ENCODE data around the gene STXBP5.

The STXBP5 gene

DNA sequence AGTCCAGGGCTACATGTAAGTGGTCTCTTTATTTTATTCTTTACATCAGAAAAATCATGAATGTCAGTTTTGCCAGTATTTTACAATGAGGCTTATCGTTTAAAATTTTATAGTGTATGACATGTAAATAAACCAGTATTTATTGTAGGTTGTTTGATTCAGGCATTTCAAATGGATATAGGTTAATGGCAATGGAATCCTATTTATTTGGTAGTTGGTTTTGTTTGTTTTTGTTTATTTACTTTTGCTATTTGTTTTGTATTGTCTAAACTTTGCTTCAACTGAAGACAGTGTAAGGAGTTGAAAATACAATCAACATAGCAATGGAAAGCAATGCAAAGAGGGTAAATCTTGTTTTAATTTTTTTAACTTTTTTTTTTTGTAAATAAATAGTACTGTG is 185.2 kb downstream of the STXBP5 start:
- no peak for DNase-seq

GRCh38 chr6:147390909-147391536 is 186.8 kb downstream of the STXBP5 start:
- no peak for DNase-seq

- no peak for DNase-seq
These were observed 188.9 kb downstream of the STXBP5 start for GRCh38 chr6:147392917-147393625.

- DNase-seq = no peak
These were observed 190.9 kb downstream of the STXBP5 start for GRCh38 chr6:147395158-147395557.

DNA sequence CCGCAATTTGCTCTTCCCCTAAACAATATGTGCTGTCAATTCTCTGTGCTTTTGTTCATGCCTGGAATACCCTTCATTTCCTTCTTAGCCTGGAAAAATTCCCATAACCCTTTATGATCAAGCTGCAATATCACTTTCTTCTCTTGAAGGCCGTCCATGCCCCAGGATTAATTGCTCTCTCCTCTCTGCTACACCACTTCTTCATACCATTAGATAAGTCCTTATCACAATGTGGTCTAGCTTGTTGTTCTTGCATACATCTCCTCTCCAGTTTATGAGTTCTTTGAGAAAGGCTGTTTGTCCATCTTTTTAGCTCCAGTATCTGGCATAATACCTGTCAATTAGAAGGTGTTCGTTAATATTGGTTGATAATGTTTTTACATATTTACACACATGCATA is 193.1 kb downstream of the STXBP5 start:
- no peak for DNase-seq

DNA sequence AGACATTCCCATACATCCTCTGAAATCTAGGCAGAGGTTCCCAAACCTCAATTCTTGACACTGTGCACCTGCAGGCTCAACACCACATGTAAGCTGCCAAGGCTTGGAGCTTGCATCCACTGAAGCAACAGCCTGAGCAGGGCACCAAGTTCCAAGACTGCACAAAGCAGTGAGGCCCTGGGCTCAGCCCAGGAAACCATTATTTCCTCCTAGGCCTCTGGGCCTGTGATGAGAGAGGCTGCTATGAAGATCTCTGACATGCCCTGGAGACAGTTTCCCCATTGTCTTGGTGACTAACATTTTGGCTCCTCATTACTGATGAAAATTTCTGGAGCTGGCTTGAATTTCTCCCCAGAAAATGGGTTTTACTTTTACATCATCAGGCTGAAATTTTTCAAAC is 196.8 kb downstream of the STXBP5 start:
- DNase-seq = no peak

GRCh38 chr6:147401779-147402178 is 197.6 kb downstream of the STXBP5 start:
- DNase-seq = no peak

DNA sequence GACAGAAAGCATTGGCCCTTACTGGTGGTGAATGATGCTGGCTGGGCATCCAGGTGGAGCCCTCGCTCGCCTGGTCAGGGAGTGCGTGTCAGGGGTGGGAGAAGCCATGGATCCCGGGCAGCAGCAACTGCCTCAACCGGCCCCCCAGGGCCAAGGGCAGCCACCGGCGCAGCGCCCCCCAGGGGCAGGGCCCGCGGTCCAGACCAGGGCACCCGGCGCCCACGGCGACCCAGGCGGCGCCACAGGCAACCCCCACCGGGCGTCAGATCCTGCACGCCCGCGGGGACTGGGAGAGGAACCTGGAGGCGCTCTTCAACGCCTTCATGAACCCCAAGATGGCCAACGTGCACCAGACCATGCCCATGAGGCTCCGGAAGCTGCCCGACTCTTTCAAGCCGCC is 202.6 kb downstream of the STXBP5 start:
- DNase-seq = no peak

- DNase-seq = no peak
These were observed 203.4 kb downstream of the STXBP5 start for GRCh38 chr6:147407571-147407970.

DNA sequence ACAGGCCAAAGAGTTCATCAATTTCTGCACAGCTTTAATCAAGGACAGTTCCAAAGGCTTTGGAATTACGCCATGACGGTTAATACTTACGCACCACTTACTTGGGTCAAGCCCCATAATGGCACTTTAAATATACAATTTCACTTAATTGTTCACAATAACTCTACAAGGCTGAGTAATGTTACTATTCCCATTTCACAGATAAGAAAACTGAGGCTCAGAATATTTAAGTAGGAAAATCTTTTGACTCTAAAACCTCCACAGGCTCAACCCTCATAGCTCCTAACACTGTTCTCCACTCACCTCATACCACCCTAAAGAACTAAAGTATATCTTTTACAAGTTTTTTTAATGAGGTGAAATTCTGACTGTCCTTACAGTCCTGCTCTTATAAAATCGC is 212.4 kb downstream of the STXBP5 start:
- DNase-seq = no peak

GRCh38 chr6:147417954-147418353 is 213.7 kb downstream of the STXBP5 start:
- no peak for DNase-seq

DNA sequence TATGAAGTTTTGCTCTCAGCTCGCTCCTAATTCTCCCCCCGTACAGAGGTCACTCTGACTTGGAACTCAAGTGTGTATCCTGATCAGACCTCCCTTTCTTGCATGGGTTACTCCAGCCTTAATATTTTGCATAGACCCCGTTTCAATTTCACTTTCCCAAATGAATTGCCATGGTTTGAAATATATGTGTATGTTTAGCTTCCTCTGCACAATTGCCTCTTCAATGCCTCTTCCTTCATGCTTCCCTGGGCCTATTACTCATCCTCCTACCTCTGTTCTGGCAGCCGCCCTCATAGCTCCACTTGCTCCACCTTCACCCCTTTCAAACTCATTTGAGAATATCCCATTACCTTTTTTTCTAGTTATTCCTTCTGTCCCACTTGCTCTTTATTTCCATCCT is 214.3 kb downstream of the STXBP5 start:
- no peak for DNase-seq

GRCh38 chr6:147421903-147422302 is 217.7 kb downstream of the STXBP5 start:
- no peak for DNase-seq

DNA sequence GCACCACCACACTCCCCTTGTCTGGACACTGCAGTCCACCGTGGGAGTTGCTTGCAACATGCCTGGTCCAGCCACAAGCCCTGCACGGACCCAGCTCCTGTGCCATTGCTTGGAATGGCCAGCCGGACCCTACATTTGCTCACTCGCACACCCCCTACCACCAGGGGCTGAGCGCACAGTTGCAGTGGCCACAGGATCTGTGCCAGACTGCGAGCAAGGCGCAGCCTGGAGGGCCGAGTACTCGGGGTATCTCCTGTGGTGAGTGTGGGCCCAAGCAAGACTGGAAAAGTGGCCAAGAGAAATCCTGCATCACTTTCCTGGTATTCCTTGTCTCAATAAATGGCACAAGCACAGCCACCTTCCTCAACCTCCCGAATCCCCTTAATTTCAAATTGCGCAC is 218.9 kb downstream of the STXBP5 start:
- no peak for DNase-seq

GRCh38 chr6:147429794-147430193 is 225.6 kb downstream of the STXBP5 start:
- DNase-seq = no peak

DNA sequence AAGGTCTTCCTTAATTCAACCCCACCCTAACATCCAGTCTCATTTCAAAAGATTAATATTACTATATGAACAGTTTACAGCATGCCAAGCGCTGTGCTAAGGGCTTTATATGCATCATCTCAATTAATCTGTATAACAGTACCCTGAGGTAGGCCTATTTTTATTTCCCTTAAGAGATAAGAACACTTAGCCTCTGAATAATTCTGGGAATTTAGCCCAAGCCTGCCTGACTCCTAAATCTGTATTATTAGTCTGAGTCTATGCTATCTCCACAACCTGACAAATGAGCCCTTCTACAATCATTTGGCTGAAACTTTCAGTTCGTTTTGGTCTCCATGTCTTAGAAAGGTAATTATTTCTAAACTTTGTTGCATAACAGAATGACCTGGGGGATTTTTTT is 226.6 kb downstream of the STXBP5 start:
- DNase-seq = no peak

GRCh38 chr6:147434076-147434475 is 229.9 kb downstream of the STXBP5 start:
- no peak for DNase-seq

GRCh38 chr6:147434516-147434915 is 230.3 kb downstream of the STXBP5 start:
- no peak for DNase-seq

GRCh38 chr6:147437615-147438014 is 233.4 kb downstream of the STXBP5 start:
- DNase-seq = no peak

DNA sequence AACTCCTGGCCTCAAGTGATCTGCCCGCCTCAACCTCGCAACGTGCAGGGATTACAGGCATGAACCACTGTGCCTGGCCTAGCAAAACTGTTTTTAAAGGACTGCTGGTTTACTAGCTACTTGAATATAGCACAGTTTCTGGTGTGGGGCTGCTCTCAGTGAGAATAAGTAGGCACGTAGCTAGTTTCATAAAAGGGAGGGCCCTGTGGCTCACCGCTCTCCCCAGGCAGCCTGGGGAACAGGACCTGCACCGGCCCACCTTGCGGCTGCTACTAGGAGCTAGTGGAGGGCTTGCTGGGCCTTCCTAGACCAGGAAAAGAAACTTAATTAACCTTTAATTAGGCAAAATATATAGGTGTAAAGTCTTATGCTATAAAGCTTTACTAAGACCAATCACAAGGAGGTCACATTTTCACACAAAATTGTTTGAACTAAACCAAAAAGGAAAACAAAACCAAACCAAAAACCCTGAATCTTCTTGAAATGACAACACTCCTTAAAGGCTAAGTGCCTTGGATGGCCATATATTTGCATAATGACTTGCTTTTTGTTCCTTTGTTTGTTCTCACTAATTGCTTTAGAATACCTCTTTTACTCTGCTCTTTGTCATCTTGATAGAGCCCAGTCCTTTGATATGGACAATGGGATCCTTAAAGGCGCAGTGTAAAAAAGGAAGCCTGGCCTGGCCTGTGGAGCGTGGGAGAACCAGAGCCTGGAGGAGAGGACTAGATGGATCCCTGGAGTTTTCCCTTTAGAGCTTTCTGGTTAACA is 234.7 kb downstream of the STXBP5 start:
- no peak for DNase-seq

All from activated CD4-positive, alpha-beta T cell treated with anti-CD3 and anti-CD28 coated beads for 1 hour (primary cell).